ENCODE results near the gene HOXA11.

The HOXA11 gene

DNA sequence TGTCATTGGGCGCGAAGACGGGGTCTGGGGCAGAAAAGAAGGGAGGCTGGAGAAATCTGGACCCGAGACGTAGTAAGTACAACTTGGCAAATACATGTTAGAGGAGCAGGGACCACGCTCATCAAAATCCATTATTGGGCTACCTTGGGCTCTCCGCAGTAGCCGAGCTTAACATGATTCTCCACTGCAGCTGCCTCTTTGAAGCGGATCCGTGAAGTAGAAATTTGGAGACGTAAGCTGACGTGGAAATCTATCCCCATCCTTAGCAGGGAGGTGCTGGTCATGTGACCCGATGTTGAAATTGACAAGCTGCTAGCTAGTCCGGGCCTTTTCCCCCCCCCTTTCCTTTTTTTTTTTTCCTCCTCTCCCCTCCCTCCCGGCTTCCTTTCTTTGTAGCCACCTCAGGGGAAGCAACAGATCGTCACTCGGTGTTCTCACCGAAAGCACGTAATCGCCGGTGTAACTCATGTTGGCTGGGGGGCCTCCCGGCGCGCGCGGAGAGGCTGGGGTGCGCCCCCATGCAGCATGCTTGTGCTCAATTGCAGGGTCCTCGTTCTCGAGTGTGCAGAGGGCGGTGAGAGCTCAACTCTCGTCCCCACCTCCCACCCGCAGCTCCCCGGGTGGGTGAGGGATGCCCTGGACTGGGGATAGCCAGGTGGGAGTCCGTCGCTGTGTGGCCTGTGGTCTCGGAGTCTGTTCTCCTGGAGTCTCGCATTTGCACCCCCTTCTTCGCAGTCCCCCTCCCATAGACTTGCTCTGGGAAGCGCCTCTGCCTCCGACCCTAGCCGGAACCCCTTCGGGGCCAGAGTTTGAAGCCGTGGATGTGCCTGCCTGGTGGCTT lies at the start of gene HOXA11:
TSS of gene HOXA11 (minus strand) at position 220 of the 841 bp plus-strand sequence. CDS start at position 132, 88 bp downstream.
- DNase-seq, result no peak

DNA sequence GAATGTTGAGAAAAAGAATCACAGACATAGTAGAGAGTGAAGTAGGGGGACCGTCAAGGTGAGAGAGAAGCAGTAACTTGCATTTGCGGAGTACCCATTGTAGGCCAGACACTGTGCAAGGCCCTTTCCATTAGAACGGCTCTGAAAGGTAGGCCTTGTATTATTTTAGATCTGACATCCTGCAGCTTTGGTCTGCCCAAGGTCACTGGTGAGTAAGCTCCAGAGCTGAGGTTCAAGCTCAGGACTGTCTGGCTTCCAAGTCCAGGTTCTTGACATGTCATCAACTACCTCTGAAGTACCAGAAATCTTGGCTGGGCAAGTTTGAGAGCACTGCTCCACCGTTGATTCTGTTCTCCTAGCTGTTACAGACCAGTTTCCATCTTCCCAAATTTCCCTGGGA lies 44.4 kb upstream of the HOXA11 start:
- no peak for DNase-seq

DNA sequence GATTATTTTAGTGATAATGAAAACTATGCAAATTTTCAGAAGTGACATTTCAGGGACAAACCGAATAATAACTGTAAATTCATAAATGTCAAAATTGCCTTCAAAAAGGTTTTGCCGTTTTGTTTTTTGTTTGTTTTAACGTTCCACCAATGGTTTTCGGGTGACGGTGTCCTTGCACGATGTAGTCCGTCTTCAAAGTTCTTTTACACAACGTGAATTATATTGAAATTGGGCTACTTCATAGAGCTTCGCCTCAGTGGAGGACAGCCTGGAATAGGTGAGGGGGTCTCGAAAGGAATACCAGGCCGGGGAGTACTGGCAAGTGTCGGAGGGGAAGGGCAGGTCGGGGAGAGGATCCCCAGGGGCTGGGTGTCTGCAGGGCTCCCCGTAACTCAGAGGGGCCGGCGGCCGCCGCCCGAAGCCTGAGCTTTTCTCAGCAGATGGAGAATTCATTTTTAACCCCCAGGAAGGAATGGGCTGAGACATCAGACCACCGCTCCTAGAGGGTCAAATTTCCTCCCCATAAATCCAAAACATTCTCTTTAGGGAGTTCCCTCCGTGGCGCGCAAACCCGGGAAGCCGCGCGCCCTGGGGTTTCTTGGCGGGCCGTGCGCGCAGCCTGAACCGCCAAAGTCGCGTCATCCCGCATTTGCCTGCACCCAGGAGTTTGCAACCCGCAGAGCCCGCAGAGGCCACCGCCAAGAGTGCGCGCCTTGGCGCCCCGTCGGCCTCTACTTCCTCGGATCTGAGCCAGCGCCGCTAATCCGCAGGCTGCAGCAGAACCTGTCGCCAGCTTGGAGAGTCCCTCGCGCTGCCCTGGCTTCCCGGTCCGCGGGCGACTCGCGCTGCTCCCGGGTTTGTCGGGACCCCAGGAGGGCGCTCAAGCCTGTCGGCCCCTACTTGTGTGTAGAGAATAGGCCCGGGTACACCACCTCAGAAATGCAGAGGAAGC lies 40.2 kb upstream of the HOXA11 start:
- no peak for DNase-seq

DNA sequence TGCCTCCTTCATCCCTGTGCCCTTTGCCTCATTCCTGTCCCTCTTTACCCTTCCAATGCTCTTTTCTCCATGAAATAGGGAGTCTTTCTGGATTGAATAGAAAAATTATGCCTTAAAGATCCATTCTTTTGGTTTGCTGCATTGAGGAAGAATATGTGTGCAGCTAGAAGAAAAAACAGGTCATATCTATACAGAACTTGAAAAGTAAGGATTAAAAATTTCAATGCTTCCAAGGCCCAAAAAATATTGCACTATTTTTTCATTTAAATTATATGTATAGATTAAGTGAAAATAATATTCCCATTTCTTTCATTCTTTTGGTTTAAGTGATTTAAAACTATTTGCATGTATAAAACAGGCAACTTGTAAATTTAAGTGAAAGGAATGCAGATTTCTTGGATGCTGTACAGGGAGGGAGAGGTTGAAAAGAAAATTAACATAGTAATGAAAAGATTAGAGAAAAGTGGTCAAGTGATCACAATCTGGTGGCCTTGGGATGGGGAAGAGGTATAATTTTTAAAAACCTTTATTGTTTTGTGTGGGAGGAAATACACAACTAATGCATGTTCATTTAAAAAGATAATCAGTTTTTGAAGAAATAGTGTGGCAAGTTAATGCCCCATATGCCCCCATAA lies 39.0 kb upstream of the HOXA11 start:
- no peak for DNase-seq

DNA sequence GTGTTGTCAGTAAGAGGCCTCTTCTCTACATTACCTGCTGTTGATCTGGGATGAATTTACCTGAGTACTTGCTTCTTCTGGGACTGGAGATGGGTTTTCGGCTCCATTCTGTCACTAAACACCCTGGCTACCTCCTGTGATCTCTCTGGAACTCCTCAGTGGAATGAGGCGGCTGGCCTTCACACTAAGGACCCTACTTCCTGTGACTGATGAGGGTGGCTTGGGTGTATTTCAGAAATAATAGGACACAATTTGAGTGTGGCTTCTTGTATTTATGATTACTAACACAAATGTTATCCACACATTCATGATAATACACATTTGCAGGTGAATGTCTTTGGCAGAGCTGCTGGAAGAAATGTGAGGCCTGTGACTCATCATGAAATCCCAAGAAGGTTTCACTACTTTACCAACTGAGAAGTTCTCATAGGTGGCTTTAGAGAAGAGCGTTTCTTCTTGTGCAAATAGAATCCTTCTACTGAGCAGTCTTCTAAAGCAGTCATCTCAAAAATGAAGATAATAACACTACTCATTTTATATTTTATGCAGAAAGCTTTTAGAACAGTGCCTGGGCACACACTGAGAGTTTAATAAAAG lies 36.3 kb upstream of the HOXA11 start:
- no peak for DNase-seq

DNA sequence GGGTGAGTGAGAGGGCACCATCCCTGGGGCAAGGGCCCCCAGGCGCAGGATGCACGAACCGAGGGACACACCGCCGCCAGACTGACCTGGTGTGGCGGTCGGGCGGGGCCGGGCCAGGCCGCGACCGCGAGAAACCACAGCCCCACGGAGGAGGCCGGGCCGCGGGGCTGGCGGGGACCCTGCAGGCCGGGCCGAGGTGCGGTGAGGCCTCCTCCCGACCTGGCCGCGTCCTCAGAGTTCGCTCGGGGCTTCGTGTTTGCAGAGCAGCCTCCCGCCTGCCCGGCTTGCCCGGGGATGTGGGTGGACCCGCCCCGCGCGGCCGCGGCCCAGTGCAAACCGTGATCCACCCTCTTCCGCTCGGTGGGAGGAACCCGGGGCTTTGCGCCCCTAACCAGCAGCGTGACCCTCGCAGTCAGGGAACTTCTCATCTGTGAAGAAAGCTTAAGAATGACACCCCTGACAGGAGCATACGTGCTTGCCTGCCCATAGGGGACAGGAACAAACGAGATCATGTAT lies 35.5 kb upstream of the HOXA11 start:
- DNase-seq, result no peak

DNA sequence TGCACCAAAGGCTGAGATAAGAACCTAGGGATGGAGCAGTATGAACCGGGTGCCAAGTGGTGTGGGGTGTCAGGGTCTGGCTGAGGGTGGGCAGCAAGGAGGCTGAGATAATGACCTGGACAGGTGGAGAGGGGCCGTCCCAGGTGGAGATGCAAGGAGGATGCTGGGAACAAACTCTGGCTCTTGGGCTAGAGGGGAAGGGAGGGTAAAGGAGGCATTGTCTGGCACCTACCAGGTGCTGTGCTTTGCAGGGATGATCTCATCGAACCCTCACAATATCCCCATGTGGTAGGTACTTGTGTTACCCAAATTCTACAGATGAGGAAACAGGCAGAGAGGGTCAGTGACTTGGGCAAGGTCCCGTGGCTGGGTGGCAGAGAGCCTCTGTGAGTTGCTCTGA lies 34.8 kb upstream of the HOXA11 start:
- no peak for DNase-seq

DNA sequence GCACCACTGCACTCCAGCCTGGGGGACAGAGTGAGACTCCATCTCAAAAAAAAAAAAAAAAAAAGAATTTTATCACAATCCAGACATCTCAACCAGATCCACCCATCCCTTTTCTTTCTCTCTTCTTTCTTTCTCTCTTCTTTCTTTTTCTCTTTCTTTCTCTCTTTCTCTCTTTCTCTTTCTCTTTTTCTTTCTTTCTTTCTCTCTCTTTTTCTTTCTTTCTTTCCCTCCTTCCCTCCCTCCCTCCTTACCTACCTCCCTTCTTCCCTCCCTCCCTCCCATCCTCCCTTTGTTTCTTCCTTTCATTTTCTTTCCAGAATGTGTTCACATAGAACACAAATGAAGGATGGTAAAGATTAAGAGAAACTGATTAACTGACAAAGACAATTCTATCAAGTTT lies 32.9 kb upstream of the HOXA11 start:
- no peak for DNase-seq

DNA sequence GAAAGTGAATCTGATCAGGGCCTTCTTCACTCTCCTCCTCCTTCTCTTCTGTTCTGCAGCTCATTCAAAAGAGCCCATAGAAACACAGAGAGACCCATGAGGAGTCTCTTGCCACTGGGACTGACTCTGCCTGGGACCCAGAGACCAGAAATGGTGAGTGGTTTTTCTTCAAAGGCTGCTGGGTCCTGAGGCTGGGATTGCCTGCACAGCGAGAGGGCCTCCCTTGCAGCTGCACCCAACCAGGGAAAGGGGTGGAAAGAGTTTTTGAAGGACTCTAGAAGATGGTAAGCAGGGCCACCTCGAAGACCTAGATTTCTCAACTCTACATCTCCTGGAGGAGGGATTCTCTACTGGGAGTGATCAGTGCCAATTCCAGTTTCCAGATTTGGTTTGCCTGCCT lies 30.3 kb upstream of the HOXA11 start:
- no peak for DNase-seq

DNA sequence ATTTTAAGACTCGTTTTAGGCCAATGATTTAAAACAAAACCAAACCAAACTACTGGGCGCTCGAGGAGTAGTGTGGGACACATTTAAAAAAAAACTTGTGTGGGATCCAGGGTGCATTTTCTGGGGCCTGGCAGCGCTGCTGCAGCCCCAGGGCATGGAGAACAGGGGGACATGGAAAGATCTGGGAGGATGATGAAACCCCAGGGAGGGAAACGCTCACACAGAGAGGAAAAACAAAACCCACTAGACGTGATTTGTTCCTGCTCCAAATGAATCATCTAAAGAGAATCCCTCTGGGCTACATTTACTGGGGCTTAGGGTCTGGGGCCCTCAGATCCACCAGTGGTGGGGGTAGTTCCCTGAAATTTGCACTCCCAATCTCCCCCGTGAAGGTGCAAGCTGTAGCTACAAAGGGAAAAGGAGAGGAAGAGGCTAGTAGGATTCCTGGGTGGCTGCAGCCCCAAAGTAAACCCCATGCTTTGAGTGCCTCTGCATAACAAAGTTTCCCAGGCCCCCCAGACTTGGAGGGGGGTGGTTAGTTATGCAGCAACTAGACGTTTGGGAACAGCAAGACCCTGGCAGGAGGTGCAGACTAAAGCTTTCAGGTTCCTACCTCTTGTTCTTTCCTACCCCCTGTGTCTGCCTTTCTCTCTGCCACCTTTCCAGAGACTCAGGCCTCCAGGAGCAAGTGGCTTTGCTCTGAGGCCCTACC lies 29.4 kb upstream of the HOXA11 start:
- DNase-seq, result no peak

DNA sequence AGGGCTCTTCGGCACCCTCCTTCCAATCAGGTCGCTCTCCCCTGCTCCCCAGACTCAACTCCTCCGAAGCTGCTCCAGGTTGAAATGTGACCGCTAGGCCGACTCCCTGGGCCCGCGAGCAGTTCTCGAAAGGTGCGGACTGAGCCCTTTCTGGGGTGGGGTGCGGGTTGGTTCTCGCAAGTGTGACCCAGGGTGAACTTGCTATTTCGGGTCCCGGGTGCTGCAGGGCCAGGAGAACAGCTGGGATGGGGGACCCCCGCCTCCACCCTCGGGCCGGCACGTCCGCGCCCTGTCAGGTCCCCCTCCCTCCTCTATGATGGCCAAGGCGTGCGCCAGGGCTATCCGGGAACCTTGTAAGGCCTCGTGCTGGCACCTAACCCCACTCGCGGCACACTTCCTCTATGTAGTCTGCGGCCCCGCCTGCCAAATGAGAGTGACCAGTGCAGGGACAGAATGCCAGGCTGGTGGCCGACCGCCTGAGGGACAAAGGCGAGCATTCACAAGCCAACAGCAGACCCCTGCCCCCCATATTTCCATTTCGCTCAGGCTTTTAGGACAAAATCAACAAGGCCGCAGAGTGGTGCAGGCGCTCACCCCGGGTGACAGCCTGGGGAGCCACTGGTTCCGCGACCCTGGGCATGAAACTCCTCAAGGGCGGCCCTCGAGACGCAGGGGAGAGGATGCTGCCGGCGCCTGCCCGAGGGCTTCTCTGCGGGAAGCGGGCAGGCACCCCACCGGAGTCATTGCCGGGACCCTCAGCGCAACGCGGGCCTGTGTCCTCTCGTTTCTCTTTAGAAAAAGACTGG lies 28.6 kb upstream of the HOXA11 start:
- no peak for DNase-seq

DNA sequence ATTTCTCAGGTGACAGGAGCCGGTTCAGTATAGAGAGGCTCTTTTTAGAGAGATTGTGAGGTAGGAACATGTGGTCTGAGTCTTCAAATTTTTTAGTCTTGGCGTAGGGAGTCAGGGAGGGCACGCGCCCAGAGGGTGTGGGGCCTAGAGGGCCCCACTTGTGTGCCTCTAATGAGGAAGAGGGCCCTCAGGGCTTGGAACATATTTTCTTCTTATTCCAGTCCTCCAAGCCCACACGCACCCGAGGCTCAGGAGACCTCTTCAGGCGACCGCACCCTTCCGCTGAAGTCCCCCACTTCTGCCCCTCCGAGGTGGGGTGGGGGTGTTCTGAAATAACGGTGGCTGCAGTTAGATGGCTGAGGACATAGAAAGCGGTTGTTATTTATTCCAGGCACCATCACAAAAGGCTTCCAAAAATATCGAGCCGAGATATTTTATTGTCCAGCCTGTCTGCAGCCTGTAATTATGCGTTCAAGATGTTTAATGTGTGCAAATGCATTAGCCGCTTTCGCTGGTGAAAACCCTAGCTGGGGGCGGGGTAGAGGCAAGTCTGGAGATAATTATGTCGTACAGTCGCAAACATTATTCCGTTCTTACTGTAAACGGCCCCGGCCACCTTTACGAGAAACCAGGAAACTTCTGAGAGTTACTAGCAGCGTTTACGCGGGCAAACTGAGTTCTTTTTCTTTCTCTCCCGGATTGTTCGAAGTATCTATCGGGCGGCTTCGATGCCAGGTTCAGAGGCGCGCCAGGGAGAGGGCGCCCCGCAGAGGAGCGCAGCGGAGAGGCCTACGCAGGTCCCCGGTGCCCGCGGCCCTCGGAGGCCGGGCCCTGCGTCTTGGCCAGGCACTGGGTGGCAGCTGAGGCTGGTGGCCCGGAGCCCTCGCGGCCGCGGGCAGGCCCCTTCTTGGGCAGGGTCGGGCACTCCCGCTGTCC lies 27.7 kb upstream of the HOXA11 start:
- DNase-seq, result no peak

DNA sequence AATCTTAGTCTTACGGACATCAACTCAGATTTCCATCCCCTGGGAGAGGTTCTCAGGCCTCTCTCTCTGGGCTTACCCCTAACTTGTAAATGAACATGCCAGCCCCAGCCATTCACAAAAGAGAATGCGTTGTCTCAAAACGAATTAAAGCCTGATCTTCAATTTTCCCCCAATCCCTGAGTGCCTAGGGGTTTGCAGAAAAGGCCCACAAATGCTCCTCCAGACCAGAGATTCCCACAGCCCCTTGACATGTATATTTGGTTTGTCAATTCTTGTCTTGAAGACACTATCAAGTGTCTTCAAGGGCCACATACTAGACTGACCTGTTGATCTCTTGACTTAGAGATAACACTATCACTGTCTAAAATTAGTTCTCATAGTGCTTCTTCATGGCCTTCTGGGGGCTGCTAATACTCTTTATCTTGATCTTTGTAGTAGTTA lies 26.8 kb upstream of the HOXA11 start:
- no peak for DNase-seq

DNA sequence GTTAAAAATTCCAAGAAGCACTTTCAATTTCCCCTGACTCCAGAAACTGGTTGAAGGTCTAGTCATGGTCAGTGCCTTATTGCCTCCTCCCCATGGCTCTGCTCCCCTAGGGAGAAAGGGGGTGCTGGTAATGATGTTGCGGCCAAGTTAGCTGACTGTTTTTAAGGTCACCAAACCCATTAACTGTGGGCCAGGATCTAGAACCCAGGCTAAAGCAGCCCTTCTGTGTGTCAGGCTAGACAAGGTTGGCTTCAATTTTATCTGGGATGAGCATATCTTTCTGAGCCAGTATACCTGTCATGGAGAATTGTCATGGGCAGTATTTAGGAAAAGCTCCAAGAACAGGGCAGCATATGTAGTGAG lies 26.0 kb upstream of the HOXA11 start:
- no peak for DNase-seq

DNA sequence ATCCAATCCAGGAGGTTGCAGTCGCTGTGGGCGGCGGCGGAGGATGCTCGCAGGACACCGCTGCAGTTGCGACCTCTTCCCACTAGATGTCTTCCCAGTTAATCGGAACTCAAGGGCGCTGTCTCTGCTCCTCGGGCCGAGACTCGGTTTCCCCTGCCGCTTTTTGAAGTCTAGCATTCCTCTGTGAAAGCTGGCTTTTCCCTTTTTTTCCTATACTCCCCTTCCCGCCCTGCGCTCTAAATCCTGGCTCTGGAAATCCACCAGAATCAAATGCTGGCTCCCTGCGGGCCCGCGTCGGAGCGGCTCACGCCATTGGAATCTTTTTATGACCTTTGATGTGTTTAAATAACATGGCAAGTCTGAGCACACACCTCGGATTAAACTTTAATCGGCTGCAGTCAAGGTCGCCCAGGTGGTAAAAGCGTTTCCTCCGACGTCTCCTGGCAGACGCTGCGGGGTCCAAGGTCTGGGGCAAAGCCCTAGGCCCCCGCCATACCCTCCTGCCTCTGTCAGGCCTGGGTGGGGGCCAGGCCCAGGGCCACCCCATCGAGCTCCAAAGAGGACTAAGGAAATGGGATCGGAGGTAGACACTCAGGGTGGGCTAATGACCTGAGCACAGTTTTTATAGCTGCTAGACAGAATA lies 25.5 kb upstream of the HOXA11 start:
- no peak for DNase-seq

DNA sequence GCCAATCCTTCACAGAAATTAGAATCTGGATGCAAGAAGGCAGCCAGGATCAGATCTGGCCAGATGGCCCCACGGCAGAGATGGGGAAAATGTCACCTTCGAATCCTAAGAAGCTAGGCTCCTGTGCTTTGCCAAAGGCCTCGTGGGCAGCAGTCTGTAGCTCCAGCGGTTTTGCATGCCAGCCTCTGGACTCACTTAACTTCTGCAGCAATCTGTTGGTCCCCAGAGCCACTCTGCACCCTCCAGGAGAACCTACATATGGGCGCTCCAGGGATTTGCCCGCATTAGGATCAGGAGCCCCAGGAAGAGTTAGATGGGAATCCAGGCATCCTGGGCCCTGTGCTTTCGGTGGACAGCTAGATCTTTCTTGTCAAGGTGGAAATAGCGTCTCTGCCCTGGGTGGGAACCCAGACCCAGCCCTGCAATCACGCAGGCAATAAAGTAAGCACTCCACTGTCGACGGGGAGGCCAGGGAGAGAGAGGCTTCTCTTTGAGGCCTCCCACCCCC lies 25.0 kb upstream of the HOXA11 start:
- DNase-seq, result no peak

DNA sequence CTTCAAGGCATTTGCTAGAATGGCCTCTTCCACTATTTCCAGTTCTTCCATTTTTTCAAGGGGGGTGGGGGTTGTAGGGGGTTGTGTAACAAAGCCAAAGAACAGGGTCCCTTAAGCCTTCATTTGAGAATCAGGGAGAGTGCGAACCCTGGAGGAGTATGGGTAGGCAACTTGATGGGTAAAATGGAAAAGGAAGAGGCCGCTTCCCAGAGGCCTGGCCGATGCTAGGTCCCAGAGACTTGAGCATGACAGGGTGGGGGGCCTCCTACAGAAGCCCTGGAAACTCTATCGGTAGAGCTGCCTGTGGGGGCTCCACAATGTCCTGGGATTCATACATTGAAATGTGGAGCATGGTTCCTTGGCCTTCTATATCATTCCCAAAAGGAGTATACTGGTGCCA lies 24.0 kb upstream of the HOXA11 start:
- DNase-seq, result no peak

DNA sequence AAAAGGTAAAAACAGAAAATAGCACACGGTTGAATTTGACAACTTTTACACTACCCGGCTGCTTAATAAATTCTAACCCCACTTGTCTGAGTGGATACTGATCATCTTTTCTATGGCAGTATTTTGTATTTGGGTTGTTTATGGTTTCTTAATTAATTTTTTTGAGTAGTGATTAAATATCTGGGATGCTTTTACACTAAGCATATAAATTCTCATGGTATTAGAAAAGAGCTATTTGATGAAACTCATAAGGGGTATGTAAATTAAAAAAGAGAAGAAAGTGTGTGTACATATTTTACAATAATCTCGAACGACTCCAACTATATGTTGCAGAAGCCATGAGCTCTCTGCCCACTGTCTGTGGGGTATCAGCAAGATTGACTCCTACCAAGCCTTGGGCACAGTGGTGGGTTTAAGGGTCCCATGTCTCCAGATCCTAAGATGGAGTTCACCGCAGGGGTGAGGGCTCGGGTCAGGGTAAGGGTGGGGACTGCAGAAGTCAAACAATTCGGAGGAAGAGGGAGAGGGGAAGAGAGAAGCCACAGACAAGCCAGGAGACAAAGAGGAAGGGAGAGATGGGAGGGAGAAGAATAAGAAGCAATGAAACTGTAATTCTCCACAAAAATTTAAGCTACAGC lies 22.4 kb upstream of the HOXA11 start:
- DNase-seq, result no peak

All from GDM1 (cell line).